ENCODE measurements around the gene AGFG2.

DNA sequence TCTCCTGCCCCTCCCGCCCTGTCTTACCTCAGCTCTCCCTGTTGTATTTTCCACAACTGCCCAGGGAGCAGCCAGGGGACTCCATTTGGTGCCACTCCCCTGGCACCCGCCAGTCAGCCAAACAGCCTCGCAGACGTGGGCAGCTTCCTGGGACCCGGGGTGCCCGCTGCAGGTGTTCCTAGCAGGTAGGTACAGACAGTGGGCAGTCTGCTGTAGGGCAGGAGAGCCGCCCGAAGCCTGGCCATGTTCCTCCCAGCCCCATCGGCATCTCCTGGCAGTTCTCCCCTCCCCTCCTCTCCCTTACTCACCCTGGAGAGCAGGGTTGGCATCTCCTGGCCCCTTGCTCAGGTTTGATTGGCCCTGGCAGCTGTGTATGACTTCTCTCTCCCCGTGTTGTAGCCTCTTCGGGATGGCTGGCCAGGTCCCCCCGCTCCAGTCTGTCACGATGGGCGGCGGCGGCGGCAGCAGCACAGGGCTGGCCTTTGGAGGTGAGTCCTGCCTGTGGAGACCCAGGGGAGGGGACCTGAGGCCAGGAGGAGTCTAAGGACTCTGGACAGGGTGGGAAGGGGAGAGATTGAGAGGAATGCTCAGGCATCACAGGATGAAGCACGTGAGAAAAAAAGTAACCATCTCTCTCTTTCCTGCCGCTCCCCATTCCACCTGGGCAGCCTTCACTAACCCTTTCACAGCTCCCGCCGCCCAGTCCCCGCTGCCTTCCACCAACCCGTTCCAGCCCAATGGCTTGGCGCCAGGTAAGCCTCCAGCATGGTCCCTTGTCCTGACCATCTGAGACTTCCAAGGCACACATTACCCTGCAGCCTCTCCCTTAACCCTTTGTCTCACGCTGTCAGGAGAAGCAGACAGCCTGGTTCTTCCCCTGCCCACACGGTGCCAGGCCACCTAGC, 23.4 kb downstream of the AGFG2 start:
- no peak for TF ChIP-seq POLR2A (IDR thresholded peaks at IDR 0.05)
- TF ChIP-seq, protein P1, sequence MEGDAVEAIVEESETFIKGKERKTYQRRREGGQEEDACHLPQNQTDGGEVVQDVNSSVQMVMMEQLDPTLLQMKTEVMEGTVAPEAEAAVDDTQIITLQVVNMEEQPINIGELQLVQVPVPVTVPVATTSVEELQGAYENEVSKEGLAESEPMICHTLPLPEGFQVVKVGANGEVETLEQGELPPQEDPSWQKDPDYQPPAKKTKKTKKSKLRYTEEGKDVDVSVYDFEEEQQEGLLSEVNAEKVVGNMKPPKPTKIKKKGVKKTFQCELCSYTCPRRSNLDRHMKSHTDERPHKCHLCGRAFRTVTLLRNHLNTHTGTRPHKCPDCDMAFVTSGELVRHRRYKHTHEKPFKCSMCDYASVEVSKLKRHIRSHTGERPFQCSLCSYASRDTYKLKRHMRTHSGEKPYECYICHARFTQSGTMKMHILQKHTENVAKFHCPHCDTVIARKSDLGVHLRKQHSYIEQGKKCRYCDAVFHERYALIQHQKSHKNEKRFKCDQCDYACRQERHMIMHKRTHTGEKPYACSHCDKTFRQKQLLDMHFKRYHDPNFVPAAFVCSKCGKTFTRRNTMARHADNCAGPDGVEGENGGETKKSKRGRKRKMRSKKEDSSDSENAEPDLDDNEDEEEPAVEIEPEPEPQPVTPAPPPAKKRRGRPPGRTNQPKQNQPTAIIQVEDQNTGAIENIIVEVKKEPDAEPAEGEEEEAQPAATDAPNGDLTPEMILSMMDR (IDR thresholded peaks at IDR 0.05), result no peak

All from adrenal gland (tissue), 5 donors.